SHP77 (cell line): Measurements from ENCODE around the gene AK5.
"Not testable (repeated sequence)": the region's sequence is repeated elsewhere in the genome, so short reads cannot be mapped to it uniquely, and the experiment has no call there.

ENCODE experiments used
- DNase-seq, 2 experiments: peaks; one replicate each; lab custom pipeline; 2025; lab: John Stamatoyannopoulos, UW

The AK5 gene

DNA sequence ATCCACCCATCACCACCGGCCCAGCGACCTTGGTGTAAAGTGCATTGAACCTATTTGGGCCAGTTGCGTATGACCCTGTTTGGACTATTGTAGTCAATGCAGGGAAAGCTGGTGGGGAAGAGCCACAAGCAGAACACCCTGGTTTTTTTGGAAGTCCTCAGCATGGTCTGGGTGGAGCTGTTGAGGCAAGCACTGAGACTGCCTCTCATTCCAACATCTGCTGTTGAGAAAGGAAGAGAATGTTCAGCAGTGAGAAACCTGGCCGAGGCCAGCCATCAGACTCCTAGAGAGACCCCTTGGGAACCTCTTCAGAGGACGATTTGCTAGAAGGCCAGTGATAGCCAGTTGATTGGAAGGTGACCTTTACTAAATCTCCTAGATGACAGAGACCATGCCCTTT, 217.6 kb downstream of the AK5 start:
- no peak for DNase-seq

DNA sequence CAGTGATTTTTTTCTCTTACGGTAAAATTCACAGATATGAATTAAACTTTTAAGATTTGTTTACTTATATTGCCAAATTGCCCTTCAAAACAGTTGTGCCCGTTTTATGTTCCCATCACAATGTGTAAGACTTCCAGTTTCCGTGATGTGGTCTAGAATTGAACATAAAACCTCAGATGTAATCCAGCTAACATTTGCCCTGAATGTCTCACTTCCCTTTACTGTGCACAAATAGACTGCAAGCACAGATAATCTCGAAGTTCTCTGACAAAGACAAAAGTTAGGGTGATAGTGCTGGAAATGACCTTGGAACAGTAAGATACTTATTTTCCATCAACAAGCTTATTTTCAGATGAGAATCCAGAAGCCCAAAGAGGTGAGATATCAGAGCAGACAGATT, 223.2 kb downstream of the AK5 start:
- no peak for DNase-seq

DNA sequence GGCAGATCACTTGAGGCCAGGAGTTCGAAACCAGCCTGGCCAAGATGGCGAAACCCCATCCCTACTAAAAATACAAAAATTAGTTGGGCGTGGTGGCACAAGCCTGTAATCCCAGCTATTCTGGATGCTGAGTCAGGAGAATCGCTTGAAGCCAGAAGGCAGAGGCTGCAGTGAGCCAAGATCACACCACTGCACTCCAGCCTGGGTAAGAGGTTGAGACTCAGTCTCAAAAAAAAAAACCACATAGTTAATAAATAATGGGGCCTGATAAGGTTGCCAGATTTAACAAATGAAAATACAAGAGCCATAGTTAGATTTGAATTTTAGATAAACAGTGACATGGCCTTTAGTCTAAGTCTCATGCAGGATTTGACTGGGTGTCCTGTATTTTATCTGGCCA, 225.0 kb downstream of the AK5 start:
- DNase-seq: no peak

DNA sequence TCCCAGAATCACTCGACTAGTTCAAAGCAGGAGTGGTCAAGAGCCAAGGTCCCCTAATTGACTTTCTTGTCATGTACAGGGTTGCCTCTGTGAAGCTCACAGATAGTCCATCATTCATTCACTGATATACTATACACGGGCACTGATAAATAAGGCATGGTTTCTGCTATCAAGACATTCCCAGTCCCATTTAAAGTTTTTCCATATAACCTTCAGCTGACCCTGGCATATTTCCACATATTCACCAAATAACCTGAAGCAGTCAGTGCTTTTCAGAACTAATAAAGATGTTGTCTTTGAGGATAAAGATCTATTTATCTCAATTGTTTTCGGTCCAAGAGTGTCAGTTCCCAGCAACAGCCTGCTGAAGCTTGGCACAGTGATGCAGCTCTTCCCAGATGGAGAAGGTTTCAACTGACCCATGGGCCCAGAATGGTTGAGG, 227.3 kb downstream of the AK5 start:
- no peak for DNase-seq

DNA sequence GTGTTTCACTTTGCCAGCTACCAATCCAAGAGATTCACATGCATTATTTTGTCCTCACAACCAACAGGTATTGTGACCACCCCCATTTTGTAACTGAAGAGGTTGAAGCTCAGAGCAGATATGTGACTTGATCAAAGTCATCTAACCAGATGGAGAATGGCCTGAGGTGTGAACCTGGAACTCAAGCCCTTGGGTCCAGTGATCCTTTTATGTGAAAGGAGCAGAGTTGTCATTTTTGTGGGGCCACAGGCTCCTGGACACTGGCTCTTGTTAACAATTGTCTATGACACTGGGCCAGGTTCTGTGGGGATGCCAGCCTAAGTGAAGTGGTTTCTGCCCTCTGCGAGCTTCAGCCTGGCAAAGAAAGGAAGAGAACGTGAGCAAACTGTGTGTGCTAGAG, 228.1 kb downstream of the AK5 start:
- no peak for DNase-seq

DNA sequence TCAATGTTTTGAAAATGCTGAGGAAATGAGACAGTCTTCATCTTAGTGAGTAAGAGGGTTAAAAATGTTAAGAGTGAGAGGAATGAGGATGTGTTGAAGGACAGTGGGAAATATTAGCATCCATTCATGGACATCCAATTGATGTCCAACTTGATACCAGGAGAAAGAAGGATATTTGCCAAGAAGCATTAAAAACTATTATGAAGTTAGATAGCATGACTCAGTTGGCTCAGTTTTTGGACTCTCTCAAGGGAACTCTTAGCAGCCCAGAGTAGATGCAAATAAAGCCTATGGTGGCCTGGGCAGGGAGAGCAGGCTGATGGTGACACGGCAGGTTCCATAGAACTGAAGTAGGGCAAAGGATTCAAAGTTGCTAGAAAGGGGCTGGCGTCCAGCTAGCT, 229.6 kb downstream of the AK5 start:
- no peak for DNase-seq

DNA sequence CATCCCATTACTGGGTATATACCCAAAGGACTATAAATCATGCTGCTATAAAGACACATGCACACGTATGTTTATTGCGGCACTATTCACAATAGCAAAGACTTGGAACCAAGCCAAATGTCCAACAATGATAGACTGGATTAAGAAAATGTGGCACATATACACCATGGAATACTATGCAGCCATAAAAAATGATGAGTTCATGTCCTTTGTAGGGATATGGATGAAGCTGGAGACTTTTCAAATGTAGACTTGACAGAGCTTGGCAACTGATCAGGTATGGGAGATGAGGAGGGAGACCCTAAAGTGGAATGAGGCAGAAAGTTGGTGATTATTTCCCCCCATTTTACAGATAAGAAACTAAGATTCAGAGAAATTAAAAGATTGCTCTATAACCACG, 230.8 kb downstream of the AK5 start:
- DNase-seq: not testable (repeated sequence)

DNA sequence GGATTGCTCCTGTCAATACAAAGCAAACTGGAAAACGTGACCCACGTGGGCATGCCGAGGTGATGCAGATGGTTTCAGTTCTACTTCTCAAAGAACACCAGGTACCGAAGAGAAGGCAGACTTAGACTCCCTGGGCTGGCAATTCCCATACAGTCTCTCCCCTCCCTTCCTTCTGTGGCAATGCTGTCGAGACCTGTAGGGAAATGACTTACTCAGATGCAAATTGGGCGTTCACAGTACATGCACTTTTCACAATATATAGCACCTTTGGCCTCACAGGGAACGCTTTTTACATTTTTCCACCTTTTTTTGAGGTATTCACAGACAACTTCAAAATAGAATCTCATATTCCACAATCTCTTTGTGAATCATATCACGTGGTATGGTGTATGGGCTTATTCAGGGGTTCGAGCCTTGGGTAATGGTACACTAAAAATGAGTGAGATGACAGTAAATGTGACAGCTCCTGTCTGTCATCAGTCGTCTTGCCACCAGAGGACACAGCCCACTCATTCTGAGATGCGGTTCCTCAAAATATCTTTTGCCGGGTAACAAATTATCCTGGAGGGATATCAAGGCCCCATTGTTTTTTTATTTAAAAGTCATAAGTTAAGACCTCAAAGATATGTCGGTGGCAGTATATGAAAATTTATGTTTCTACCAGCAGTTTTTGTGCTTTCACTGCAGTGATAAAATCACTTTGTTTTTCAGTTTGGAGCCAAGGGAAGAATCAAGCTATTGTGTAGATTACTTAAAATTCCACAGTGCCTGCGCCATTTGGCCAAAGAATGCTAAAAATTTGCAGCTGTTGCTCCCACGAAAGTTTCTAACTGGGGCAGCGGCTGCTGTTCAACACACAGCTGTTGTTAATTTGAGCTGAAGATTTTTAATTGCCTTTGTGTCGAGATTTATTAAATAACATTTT, 232.3 kb downstream of the AK5 start:
- no peak for DNase-seq

DNA sequence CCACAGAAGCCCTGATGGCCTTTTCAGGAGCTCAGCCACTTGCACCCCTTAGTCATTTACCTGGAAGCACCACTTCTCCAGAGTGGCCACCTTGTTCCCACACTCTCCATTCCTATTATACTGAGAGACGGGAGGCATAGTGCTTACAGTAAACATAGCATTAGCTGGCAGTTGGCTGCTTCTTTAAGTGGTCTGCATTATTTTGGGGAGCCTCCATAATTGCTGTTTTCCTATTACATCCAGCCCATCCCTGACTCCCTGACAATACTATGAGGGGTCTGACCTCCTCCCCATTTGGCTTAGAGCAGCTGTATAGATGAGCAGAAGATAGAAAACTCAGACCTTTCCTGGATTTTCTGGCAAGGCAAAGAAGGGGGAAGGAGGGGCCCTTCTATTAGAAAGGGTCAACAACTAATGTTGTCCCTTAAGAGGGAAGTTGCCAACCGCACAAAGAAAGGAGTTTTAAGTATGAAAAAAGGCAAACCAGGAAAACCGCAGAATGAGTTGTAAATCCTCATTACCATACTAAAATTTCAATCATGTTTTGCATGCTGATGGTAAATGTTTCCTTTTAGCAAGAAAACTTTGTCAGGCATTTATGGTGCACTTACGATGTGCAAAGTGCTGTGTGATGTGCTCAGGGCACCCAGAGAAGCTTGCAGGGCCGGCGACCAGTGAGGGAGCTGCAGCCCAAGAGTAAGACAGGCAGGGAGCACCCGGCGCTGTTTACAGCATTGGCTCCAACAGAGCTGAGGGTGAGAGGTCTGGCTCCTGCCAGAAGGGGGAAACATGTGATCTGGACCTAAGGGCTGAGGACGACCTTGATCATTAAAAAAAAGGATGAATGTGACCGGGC, 233.3 kb downstream of the AK5 start:
- no peak for DNase-seq

DNA sequence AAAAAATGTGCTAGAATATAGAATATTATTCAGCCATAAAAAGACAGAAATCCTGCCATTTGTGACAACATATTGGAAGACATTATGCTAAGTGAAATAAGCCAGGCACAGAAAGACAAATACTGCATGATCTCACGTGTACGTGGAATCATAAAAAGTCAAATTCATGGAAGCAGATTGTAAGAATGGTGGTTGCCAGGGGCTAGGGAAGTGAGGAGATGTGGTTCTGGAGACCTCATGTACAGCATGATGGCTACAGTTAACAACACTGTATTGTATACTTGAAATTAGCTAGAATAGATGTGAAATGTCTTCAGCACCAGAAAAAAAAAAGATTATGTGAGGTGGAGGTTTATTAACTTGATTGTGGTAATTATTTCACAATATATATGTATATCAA, 234.3 kb downstream of the AK5 start:
- DNase-seq: no peak

DNA sequence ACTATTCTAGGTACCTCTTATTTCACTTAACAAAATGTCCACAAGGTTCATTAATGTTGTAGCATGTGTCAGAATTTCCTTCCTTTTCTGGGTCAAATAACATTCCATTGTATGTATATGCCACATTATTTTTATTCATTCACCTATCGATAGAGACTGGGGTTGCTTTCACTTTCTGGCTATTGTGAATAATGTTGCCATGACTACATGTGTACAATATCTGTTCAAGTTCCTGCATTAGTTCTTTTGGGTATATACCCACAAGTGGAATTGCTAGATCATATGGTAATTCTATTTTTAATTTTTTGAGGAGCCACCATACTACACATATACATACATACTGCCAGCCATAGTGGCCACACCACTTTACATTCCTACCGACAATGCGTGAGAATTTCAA, 242.2 kb downstream of the AK5 start:
- DNase-seq: no peak

DNA sequence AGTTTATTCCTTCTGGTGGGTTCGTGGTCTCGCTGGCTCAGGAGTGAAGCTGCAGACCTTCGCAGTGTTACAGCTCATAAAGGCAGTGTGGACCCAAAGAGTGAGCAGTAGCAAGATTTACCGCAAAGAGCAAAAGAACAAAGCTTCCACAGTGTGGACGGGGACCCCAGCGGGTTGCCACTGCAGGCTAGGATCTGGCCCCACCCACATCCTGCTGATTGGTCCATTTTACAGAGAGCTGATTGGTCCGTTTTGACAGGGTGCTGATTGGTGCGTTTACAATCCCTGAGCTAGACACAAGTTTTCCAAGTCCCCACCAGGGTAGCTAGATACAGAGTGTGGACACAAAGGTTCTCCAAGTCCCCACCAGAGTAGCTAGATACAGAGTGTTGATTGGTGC, 249.3 kb downstream of the AK5 start:
- not testable (repeated sequence) for DNase-seq

DNA sequence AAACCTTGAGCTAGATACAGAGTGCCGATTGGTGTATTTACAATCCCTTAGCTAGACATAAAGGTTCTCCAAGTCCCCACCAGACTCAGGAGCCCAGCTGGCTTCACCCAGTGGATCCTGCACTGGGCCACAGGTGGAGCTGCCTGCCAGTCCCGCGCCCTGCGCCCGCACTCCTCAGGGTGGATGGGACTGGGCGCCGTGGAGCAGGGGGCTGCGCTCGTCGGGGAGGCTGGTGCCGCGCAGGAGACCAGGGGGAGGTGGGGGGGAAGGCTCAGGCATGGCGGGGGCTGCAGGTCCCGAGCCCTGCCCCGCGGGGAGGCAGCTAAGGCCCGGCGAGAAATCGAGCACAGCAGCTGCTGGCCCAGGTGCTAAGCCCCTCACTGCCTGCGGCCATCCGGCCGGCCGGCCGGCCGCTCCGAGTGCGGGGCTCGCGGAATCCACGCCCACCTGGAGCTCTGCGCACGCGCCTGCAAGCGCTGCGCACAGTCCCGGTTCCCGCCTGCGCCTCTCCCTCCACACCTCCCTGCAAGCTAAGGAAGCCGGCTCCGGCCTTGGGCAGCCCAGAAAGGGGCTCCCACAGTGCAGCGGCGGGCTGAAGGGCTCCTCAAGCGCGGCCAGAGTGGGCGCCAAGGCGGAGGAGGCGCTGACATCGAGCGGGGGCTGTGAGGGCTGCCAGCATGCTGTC, 249.9 kb downstream of the AK5 start:
- peak; percentile 9 to 11 for DNase-seq

DNA sequence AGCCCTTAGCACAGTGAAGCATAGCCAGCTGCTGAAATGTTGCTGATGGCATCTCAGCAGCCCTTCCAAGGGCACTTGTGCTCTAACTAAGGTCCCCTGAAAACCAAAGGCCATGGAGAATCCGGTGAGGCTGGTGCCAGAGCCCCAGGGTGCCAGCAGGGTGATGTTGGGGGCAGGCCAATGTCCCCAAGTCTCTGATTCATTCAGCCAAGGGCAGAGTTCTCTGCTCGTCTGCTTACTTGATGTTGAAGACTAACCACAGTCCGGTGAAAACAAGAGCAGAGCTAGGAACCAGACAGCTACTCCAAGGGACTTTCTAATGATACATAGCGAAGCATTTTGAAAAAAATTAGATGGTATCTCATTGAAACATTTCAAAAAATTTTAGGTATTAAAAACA, 250.8 kb downstream of the AK5 start:
- DNase-seq: no peak

DNA sequence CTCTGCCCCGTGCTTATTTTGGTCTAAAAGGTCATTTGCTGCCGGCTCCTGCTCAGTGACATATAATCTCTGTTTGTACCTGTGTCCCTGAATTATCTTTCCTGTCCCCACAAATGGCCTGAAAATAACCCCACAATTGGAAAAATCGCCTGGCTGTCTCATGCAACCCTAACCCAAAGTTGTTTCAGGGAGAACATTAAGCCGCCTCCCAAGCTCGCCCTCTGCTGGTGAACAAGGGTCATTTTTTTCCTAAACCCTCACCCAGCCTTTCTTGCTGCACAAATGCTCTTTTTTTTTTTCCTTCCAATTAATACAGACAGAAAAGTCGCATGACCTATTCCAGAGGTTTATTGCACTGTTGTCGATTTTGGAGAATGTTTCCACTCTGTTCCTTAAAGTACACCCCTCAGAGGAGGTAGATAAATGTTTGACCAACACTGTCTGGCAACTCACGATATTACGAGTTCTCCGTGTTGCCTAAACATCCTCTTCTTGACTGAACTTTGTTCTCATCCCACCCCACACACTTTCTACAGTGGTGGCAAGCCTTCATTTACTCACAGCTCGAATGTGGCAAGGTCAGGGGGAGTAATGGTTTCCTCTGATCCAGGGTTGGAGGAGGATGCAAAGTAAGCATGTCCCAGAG, 252.0 kb downstream of the AK5 start:
- DNase-seq: peak; percentile 43 to 53

DNA sequence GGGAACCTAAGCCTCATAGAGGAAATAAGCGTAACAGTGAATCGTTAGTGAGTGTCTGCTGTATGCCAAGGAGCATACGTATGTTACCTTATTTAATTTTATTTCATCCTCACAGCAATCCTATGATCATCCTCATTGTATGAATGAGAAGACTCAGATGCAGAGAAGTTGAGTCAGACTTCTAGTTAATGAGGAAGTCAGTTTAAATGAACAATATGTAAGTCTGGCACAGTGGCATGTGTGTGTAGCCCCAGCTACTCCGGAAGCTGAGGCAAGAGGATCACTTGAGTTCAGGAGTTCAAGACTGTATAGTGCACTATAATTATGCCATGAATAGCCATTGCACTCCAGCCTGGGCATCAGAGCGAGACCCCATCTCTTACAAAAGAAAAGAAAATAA, 252.6 kb downstream of the AK5 start:
- DNase-seq: no peak

DNA sequence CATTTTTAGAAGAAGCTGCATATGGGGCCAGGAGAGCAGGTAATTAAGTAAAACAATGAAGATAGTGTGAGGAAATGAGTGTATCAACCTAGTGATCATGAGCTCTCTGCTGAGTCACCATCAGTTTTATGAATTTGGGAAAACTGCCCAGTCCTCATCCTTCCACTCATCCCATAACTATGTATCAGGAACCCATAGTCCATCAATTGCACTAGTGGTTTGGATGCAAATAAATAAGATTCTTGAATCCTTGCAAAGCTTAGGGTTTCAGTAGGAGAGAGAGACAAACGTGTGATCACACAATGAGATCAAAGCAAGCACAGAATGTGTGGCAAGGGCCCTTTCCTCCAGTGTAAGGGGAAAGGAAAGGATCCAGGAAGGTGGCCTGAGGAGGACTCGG, 255.0 kb downstream of the AK5 start:
- no peak for DNase-seq

DNA sequence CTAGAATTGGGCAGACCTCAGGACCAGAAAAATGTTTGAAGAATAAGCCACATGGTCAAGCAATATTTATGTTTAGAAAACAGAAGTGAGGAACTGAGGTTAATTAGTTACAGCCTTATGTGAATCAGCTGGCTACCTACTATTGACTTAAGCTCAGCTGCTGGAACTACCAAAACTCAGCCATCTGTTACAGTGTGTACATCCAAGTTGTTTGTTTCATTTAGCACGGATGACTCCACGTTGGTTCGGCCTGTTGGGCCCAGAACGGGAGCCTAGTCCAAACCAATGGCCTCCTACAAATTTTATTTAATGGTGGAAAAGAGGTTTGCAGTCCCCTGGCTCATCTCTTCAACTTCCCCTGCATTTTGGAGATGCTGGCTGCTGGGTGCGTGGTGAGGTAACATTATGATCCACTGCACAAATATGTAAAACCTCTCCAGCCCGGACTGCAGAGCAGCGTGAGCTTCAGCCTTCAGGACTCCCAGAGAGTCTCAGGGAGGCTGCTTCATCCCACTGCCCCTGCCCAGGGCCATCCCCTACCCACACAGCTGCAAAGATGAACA, 257.2 kb downstream of the AK5 start:
- no peak for DNase-seq

DNA sequence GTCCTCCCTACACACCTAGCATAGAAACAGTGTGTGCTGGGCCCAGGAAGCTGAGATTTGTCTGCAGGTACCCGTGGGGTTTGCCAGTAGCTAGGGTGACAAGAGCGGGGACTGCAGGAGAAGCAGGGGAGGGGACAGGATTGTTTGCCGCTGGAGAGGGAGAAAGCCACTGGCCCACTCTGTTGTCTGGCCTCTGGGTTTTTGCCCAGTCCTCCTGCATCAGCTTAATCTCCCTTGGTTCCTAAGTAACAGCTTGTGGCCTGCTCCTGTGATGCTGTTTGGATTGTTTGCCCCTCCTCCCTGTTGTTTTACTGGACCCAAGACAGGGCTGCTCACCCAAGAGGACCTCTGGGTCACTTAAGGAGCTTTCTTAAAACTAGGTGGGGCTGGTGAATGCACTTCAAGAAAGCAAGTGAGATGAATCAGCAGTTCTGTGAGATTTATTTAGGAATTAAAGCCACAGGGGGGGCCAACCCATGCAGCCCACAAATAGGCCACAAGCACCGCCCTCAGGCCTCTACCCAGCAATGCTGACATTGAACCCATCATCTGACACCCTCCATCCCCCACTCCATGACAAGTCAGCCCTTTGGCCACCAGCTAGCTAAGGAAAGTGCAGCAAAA, 257.8 kb downstream of the AK5 start:
- no peak for DNase-seq

DNA sequence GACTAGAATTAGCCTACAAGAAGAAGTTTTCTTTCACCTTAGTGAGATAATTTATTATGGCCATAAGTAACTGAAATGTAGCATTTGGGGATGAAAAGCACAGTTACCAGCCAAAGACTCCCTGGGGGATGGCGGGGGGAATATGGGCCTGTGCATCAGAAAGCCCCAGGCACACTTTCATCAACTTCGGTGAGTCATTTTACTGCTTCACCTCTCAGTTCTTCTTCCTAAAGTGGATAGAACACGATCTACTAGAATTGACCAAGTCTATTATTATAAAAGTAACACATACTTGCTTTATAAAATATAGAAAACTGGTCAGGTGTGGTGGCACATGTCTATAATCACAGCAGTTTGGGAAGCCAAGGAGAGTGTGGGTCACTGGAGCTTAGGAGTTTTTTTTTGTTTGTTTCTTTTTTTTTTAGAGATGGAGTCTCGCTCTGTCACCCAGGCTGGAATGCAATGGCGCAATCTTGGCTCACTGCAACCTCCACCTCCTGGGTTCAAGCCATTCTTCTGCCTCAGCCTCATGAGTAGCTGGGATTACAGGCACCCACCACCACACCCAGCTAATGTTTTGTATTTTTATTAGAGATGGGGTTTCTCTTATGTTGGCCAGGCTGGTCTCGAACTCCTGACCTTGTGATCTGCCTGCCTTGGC, 258.8 kb downstream of the AK5 start:
- no peak for DNase-seq

DNA sequence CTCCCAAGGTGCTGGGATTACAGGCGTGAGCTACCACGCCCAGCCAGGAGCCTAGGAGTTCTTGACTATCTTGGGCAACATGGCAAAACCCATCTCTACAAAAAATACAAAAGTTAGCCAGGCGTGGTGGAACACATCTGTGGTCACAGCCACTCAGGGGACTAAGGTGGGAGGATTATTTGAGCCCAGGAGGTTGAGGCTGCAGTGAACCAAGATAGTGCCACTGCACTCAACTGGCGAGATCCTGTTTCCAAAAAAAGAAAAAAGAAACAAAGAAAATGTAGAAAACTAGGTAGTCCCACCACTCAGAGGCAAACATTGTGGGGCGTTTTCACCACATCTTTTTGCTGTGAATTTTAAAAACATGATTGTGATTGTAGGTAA, 259.3 kb downstream of the AK5 start:
- no peak for DNase-seq
